ENCODE measurements around the gene ZNF354C. TPM values are rescaled to one million over a fixed set of nuclear protein-coding genes. Genes with fewer than 3 reads are reported as not detected.

The ZNF354C gene
- 5.6 and 6.4 TPM in 2 replicates for total RNA-seq

GRCh38 chr5:179060116-179061008 is at the start of gene ZNF354C:
Gene ZNF354C, plus strand, starts transcription at chr5:179060373. Its CDS starts 1,696 bp downstream, at chr5:179062069.

GRCh38 chr5:179023528-179024189 is 36.5 kb upstream of the ZNF354C start, which contains the start of gene ZNF879:
Gene ZNF879, plus strand, starts transcription at chr5:179023804. Its CDS starts 1,201 bp downstream, at chr5:179025005.

Other genes starting within 250 kb of the ZNF354C start
- gene ZNF354B, start 200.4 kb upstream of the ZNF354C start, total RNA-seq = 10.2 and 11.4 TPM in 2 replicates
- gene ZFP2, start 164.5 kb upstream of the ZNF354C start, total RNA-seq = 0.33 and 0.86 TPM in 2 replicates
- gene ZNF454, start 119.2 kb upstream of the ZNF354C start, total RNA-seq = 0.98 and 1.1 TPM in 2 replicates
- gene GRM6, start 65.1 kb upstream of the ZNF354C start, total RNA-seq = not detected in 2 replicates
- 4.2 and 4.4 TPM in 2 replicates for gene ZNF879, start 36.6 kb upstream of the ZNF354C start, total RNA-seq

Data from vein endothelial cell (primary cell).